ENCODE measurements around the gene ATF1.

- TF ChIP-seq, protein P1, sequence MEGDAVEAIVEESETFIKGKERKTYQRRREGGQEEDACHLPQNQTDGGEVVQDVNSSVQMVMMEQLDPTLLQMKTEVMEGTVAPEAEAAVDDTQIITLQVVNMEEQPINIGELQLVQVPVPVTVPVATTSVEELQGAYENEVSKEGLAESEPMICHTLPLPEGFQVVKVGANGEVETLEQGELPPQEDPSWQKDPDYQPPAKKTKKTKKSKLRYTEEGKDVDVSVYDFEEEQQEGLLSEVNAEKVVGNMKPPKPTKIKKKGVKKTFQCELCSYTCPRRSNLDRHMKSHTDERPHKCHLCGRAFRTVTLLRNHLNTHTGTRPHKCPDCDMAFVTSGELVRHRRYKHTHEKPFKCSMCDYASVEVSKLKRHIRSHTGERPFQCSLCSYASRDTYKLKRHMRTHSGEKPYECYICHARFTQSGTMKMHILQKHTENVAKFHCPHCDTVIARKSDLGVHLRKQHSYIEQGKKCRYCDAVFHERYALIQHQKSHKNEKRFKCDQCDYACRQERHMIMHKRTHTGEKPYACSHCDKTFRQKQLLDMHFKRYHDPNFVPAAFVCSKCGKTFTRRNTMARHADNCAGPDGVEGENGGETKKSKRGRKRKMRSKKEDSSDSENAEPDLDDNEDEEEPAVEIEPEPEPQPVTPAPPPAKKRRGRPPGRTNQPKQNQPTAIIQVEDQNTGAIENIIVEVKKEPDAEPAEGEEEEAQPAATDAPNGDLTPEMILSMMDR (IDR thresholded peaks at IDR 0.05), result no peak
- TF ChIP-seq EP300 (IDR thresholded peaks at IDR 0.05), result no peak
- TF ChIP-seq POLR2A (IDR thresholded peaks at IDR 0.05), result no peak
Observed at GRCh38 chr12:50740307-50740706, 23.6 kb upstream of the ATF1 start.
